ENCODE results near the gene HMX3.

Gene HMX3

GRCh38 chr10:123135415-123136141 lies at the start of gene HMX3:
Gene HMX3 (plus strand): TSS chr10:123135970. CDS start chr10:123136051, 81 bp downstream.
- no peak for DNase-seq

- no peak for DNase-seq
Measured at GRCh38 chr10:123086281-123086680, 49.5 kb upstream of the HMX3 start.

GRCh38 chr10:123087348-123087747 lies 48.4 kb upstream of the HMX3 start:
- DNase-seq: no peak

- no peak for DNase-seq
Measured at GRCh38 chr10:123087786-123088185, 48.0 kb upstream of the HMX3 start.

- no peak for DNase-seq
Measured at GRCh38 chr10:123092635-123093414, 42.9 kb upstream of the HMX3 start.

GRCh38 chr10:123093489-123093888 lies 42.3 kb upstream of the HMX3 start:
- DNase-seq: no peak

- DNase-seq: no peak
Measured at GRCh38 chr10:123096452-123096851, 39.3 kb upstream of the HMX3 start.

- no peak for DNase-seq
Measured at GRCh38 chr10:123097039-123097438, 38.7 kb upstream of the HMX3 start.

- no peak for DNase-seq
Measured at GRCh38 chr10:123100030-123100762, 35.6 kb upstream of the HMX3 start.

- DNase-seq: no peak
Measured at GRCh38 chr10:123101872-123102271, 33.9 kb upstream of the HMX3 start.

GRCh38 chr10:123102673-123103072 lies 33.1 kb upstream of the HMX3 start:
- no peak for DNase-seq

- DNase-seq: no peak
Measured at GRCh38 chr10:123103944-123104343, 31.8 kb upstream of the HMX3 start.

GRCh38 chr10:123109466-123109865 lies 26.3 kb upstream of the HMX3 start:
- DNase-seq: no peak

GRCh38 chr10:123117644-123118417 lies 17.9 kb upstream of the HMX3 start:
- DNase-seq: no peak

- DNase-seq: no peak
Measured at GRCh38 chr10:123119081-123119480, 16.7 kb upstream of the HMX3 start.

GRCh38 chr10:123126246-123126645 lies 9.5 kb upstream of the HMX3 start:
- no peak for DNase-seq

- no peak for DNase-seq
Measured at GRCh38 chr10:123129618-123130271, 6.0 kb upstream of the HMX3 start.

GRCh38 chr10:123132576-123133477 lies 2.9 kb upstream of the HMX3 start:
- DNase-seq: peak; percentile 85

GRCh38 chr10:123133541-123134342 lies 2.0 kb upstream of the HMX3 start:
- DNase-seq: no peak

GRCh38 chr10:123134343-123134914 lies 1.3 kb upstream of the HMX3 start:
- no peak for DNase-seq

Measured in activated T-cell treated with anti-CD3 and anti-CD28 coated beads for 4 hours (primary cell).